Measurements from ENCODE around the gene CNIH3.
"Not testable (repeated sequence)": the region's sequence is repeated elsewhere in the genome, so short reads cannot be mapped to it uniquely, and the experiment has no call there.

CNIH3 gene

DNA sequence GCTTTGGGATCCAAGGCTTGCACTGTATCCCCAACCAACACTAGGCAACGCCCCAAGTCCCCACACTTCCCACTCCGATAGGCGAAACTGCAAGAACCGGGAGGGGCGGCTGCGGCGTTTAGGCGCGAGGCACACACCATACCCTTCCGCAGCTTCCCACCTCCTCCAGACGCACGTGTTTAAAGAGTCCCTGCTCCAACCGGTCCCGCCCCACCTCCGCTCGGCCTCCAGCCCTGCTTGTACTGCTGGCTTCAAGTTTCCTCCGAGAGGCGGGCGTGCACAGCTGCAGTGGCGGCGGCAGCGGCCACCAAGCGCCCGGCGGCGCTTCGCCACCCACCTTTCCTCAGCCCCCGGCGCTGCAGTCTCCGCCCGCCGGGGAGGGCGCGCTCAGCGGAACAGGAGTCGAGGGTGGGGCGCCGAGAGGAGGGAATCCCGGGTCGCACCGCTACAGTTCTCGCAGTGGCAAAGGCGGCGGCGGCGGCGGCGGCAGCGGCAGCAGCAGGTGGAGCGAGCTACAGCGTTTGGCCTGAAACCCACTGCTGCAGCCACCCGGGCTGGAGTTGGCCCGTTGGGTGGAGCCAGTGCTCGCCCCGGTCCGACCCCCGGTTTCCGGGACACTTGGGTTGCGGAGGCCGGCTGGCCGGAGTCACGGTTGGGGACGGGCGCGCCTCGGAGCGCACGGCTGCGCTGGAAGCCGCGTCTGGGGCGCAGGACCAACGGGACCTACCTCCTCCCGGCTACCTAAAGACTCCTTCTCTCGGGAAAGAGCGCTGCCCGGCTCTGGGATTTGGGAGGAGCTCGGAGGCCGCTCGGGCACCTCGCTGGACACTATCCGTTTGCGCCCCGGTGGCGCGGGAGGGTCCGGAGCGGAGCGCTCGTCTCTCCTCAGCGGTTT, at the start of gene CNIH3:
Gene CNIH3 (plus strand): TSS at position 457 of the 895 bp plus-strand sequence. CDS start 858 bp downstream, outside the sequence.
- in situ Hi-C loops (cut with MboI; ENCODE audit: low sequenced_read_pairs), result no loop called here

- in situ Hi-C loops (cut with MboI; ENCODE audit: low sequenced_read_pairs), result not testable (repeated sequence)
These were observed 49.6 kb upstream of the CNIH3 start for GRCh38 chr1:224566492-224566891.

- in situ Hi-C loops (cut with MboI; ENCODE audit: low sequenced_read_pairs), result no loop called here
These were observed 46.8 kb upstream of the CNIH3 start for GRCh38 chr1:224569276-224569675.

DNA sequence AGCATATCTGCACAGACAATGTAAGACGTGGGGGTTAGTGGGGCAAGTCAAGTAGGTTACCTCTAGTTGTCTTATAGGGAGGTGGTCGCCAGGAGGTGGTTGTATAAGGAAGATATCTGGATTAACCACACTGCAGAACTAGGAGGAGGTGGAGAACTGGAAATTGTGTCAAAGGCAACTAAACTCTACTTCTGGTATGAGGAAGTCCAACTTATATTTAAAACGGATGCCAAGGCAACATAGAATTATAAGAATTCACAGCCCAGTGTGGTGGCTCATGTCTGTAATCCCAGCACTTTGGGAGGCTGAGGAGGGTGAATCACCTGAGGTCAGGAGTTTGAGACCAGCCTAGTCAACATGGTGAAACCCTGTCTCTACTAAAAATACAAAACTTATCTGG, 44.1 kb upstream of the CNIH3 start:
- in situ Hi-C loops (cut with MboI; ENCODE audit: low sequenced_read_pairs), result not testable (repeated sequence)

DNA sequence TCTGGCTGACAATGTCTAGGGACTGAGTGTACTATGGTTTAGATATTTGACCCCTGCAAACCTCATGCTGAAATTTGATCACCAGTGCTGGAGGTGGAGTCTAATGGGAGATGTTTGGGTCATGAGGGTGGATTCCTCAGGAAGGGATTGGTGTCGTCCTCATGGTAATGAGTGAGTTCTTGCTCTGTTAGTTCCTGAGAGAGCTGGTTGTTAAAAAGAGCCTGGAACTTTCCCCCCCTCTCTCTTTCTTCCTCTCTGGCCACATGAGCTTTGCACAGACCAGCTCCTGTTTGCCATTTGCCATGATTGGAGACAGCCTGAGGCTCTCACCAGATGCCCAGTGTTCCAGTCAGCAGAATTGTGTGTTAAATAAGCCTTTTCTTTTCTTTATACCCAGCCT, 36.6 kb upstream of the CNIH3 start:
- in situ Hi-C loops (cut with MboI; ENCODE audit: low sequenced_read_pairs), result no loop called here

- in situ Hi-C loops (cut with MboI; ENCODE audit: low sequenced_read_pairs), result no loop called here
These were observed 36.1 kb upstream of the CNIH3 start for GRCh38 chr1:224580006-224580405.

DNA sequence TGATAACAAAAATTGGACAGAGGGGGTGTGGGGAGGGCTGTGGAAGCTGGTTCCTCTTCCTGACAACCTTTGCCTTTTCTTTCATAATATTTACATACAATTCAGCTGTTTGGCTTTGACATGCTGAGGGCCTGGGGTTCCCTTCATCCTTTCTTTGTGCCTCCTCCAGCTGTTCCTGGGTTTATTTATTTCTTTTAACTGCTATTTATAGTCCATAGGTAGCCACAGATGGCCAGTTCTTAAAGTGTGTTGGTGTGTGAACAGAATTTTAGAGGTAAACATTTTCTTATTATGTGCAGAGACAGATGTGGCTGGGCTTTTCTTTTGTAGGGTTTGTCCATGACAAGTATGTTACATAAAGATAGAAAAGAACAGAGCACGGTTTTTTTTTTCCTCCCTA, 34.1 kb upstream of the CNIH3 start:
- in situ Hi-C loops (cut with MboI; ENCODE audit: low sequenced_read_pairs), result no loop called here

DNA sequence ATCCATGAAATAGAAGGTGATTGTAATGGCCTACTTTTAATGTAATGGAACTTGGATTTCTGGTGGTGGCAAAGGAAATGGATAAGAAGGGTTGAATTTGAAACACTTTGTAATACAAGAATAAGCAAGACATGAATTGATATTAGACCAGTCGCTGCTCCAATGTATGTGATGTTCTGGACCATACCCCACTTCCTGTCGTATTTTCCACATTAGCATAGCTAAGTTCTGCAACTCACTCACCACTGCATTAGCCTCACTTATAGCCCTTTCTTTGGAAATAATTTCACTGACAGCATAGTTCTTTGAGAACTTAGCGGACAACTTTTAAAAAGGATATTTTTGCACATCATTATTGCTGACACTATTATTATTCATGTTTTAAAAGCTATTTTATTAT, 32.3 kb upstream of the CNIH3 start:
- in situ Hi-C loops (cut with MboI; ENCODE audit: low sequenced_read_pairs), result no loop called here

DNA sequence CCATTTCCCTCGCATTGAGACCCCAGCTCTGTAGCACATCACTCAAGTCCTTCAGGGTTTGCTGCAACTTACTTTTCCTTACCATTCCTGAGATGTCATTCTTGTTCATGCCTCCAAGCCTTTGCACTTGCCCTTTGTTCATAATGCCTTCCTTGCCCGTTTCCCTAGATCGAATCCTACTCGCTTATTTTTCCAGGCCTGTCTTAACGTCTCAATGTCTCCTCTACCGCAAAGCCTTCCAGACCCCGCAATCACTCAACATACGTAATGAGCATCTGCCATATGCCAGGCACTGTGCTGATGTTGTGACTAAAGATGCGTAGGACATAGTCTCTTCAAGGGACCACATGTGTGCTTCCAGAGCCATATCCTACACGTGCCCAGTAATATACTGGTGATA, 31.1 kb upstream of the CNIH3 start:
- in situ Hi-C loops (cut with MboI; ENCODE audit: low sequenced_read_pairs), result no loop called here

DNA sequence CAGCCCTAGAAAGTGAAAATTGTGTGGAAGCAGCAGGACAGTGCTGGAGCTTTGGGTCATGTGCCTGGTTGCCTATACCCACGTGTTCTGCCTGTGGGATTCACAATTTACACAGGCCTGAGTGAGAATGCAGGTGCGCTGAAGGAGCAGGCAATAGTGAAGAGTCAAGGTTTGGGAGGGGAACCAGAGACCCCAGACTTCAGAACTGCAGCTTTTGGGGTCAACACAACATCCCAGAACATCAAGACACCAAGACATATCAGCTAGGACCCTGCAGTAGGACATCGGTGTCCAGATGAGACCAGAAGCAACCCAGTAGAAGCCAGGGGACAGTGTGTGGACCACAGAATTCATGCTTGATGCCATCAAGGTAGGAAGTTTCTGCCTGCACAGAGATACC, 29.1 kb upstream of the CNIH3 start:
- in situ Hi-C loops (cut with MboI; ENCODE audit: low sequenced_read_pairs), result no loop called here

DNA sequence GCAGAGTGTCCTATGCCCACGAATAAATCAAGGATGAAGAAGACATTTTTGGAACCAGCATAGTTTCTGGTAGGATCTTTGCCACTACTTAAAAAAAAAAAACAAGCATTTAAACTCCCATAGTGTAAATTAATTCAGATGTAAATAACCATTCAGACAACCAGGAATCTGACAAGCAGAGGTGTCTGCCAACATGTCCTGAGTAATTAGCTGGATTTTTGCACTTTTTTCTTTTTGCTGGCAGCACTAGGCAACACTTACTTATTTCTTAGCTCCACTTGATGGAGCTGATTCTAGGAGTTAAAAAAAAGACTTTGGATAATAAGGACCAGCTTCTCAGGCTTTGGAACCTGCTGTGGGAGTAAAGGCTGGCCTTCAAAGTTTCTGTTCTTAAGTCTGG, 27.6 kb upstream of the CNIH3 start:
- in situ Hi-C loops (cut with MboI; ENCODE audit: low sequenced_read_pairs), result no loop called here

- in situ Hi-C loops (cut with MboI; ENCODE audit: low sequenced_read_pairs), result no loop called here
These were observed 27.1 kb upstream of the CNIH3 start for GRCh38 chr1:224589006-224589405.

DNA sequence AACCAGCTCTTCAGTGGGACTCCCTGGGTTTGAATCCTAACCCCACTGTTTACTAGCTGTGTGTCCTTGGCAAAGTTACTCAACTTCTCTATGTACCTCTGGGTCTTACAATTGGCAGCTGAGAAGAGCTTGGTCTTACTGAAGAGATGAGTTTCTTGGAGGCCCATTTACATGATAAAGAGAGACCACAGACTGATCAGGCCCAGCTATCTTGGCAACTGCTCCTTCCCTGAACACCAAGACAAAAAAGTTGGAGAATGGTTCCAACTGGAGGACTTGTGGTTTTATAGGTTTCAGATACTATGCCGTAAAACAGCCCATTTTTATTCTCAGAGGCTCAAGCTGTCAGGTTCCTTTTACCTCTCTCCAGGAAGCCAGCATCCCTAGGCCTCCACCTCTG, 24.8 kb upstream of the CNIH3 start:
- in situ Hi-C loops (cut with MboI; ENCODE audit: low sequenced_read_pairs), result no loop called here

- in situ Hi-C loops (cut with MboI; ENCODE audit: low sequenced_read_pairs), result no loop called here
These were observed 23.2 kb upstream of the CNIH3 start for GRCh38 chr1:224592636-224593582.

- in situ Hi-C loops (cut with MboI; ENCODE audit: low sequenced_read_pairs), result no loop called here
These were observed 21.8 kb upstream of the CNIH3 start for GRCh38 chr1:224594360-224594759.

GRCh38 chr1:224594851-224595250, 21.3 kb upstream of the CNIH3 start:
- in situ Hi-C loops (cut with MboI; ENCODE audit: low sequenced_read_pairs), result no loop called here

DNA sequence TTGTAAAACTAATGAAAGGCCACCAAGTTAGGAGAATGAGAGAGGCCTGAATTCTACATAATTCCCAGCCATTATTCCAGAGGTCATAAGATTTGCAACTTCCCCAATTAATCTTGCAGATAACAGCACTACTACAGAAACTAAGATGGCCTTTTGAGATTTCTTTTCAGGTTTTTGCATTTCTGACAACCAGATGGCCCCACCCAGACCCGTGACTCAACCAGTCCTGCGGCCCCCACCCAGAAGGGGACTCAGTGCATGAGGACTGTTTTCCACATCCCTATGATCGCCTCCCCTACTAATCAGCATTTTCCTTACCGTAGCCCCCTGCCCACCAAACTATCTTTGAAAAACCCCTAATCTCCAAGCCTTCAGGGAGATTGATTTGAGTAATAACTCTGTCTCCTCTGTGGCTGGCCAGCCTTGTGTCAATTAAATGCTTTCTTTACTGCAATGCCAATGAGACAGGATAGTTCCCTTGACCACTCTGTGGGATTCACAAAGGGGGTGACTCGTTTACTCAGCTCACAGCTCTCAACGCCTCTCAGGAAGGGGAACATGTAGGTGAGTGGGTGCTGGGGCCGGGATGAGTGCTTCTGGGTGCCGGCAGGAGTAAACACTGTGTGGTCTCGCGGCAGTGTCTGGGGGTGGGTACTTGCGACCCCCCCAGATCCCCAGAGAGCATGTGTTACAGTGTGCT, 10.5 kb upstream of the CNIH3 start:
- in situ Hi-C loops (cut with MboI; ENCODE audit: low sequenced_read_pairs), result no loop called here

GRCh38 chr1:224607188-224608148, 8.6 kb upstream of the CNIH3 start:
- in situ Hi-C loops (cut with MboI; ENCODE audit: low sequenced_read_pairs), result no loop called here

DNA sequence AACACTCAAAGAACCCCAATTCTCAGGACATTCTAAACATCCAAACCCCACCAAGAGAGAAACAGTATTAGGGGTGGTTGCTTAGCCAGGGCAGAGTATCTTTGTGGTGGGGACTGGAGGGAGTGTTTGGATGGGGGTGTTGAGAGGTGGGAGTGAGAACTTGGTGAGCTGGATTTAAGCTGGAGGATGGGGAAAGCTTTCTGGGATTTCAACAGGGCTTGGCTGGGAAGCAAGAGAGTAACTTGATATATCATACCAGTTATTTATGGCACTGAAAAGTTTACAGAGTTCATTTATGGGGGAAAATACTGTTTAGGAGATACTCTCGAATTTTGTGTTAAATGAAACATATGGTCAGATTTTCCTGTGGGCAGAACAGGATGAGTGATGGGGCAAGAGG, 6.8 kb upstream of the CNIH3 start:
- in situ Hi-C loops (cut with MboI; ENCODE audit: low sequenced_read_pairs), result no loop called here

GRCh38 chr1:224612246-224612645, 3.9 kb upstream of the CNIH3 start:
- in situ Hi-C loops (cut with MboI; ENCODE audit: low sequenced_read_pairs), result no loop called here

All from HL-60/S4 (cell line).